Activated CD4-positive, alpha-beta memory T cell treated with anti-CD3 and anti-CD28 coated beads for 36 hours (primary cell): ENCODE results near the gene ARFGAP3. TPM values are rescaled to one million over a fixed set of nuclear protein-coding genes. Genes with fewer than 3 reads are reported as not detected.
A peak's percentile ranks its signal among the peaks of the same experiment; 100 is the strongest.

Source experiments
- CTCF ChIA-PET: fragments of 350-600 bp; sonication (Branson Sonifier 250); formaldehyde crosslinking; loops from one replicate; lab custom pipeline; 2021; ENCODE audit warnings: antibody characterized with exemption, inconsistent platforms; lab: Charles Lee
- POLR2A ChIA-PET: fragments of 350-600 bp; sonication (Branson Sonifier 250); formaldehyde crosslinking; loops from one replicate; lab custom pipeline; 2021; ENCODE audit warnings: antibody characterized with exemption; lab: Charles Lee
- DNase-seq: peaks from one replicate; pipeline ENCODE4 v3.0.0-alpha.2; 2020
- H3K27ac Mint-ChIP-seq: one replicate; pipeline ENCODE4 v1.8.0; 2021; ENCODE audit warnings: mixed read lengths
- H3K27me3 Mint-ChIP-seq: one replicate; pipeline ENCODE4 v1.8.0; 2021; ENCODE audit warnings: mixed read lengths
- H3K36me3 Mint-ChIP-seq: one replicate; pipeline ENCODE4 v1.8.0; 2021; ENCODE audit warnings: mixed read lengths
- H3K4me1 Mint-ChIP-seq: one replicate; pipeline ENCODE4 v1.8.0; 2021; ENCODE audit warnings: low read depth, mixed read lengths
- H3K4me3 Mint-ChIP-seq: one replicate; pipeline ENCODE4 v1.8.0; 2021; ENCODE audit warnings: mild to moderate bottlenecking, mixed read lengths
- H3K9me3 Mint-ChIP-seq: one replicate; pipeline ENCODE4 v1.8.0; 2021; ENCODE audit warnings: mixed read lengths
- intact Hi-C: fragments of 100-400 bp; cut with micrococcal nuclease; formaldehyde crosslinking; loops from one replicate; pipeline ENCODE4 v1.15.1; 2023
- total RNA-seq, 2 experiments: library from RNA; stranded (reverse); gene quantifications; one replicate each; pipeline ENCODE4 v1.2.3, GENCODE V29; 2021

Gene ARFGAP3
- total RNA-seq, 2 experiments from 2014 or later = 40.6 to 45.5 TPM

GRCh38 chr22:42871146-42872050 lies 14.3 kb upstream of the ARFGAP3 start:
- Mint-ChIP-seq H3K27ac (no peak overlapping the region), H3K4me3 (no peak overlapping the region), H3K4me1 (no peaks in the 10 kb centered on the region), H3K9me3 (no peaks in the 10 kb centered on the region), H3K36me3 (peaks cover 3% of the 10 kb centered on the region), H3K27me3 (no peaks in the 10 kb centered on the region)
- no peak for DNase-seq
- intact Hi-C loops = no loop called here
- POLR2A ChIA-PET = no interaction called here
- CTCF ChIA-PET = no interaction called here

GRCh38 chr22:42869888-42870480 lies 12.9 kb upstream of the ARFGAP3 start:
- no peak overlapping the region for H3K27ac Mint-ChIP-seq
- intact Hi-C loops = loop anchor here (5.0 to 10.0 kb wide), 2 partner anchors 85 to 162 kb away; no protein-coding TSS in a partner anchor
- peaks cover 2% of the 10 kb centered on the region for H3K36me3 Mint-ChIP-seq
- ChIA-PET POLR2A (no interaction called here), CTCF (interaction anchor here (1.8 kb wide), 1 partner anchor 220 kb away, joined by 5 read pairs; no protein-coding TSS in a partner anchor)
- no peak for DNase-seq
- peaks cover under 1% of the 10 kb centered on the region for H3K4me1 Mint-ChIP-seq
- H3K27me3 Mint-ChIP-seq = no peaks in the 10 kb centered on the region
- peaks cover 5% of the 10 kb centered on the region for H3K9me3 Mint-ChIP-seq
- H3K4me3 Mint-ChIP-seq = no peak overlapping the region

GRCh38 chr22:42869463-42869862 lies 12.4 kb upstream of the ARFGAP3 start:
- POLR2A ChIA-PET = no interaction called here
- Mint-ChIP-seq H3K36me3 (peaks cover 6% of the 10 kb centered on the region), H3K4me3 (no peak overlapping the region), H3K27ac (no peak overlapping the region), H3K4me1 (peaks cover 4% of the 10 kb centered on the region), H3K27me3 (no peaks in the 10 kb centered on the region), H3K9me3 (peaks cover 9% of the 10 kb centered on the region)
- intact Hi-C loops = loop anchor here (5.0 to 10.0 kb wide), 2 partner anchors 85 to 163 kb away; no protein-coding TSS in a partner anchor
- no peak for DNase-seq
- CTCF ChIA-PET = interaction anchor here (1.8 kb wide), 1 partner anchor 221 kb away, joined by 5 read pairs; no protein-coding TSS in a partner anchor

- Mint-ChIP-seq H3K4me3 (no peak overlapping the region), H3K36me3 (peaks cover 6% of the 10 kb centered on the region), H3K27me3 (no peaks in the 10 kb centered on the region), H3K4me1 (peaks cover 5% of the 10 kb centered on the region), H3K9me3 (peaks cover 10% of the 10 kb centered on the region), H3K27ac (no peak overlapping the region)
- intact Hi-C loops = loop anchor here (5.0 to 10.0 kb wide), 2 partner anchors 84 to 164 kb away; no protein-coding TSS in a partner anchor
- no peak for DNase-seq
- POLR2A ChIA-PET = no interaction called here
- CTCF ChIA-PET = interaction anchor here (0.8 to 3.4 kb wide), 6 partner anchors 12 to 221 kb away, joined by 3 to 39 read pairs (median 6); partner anchors contain the start of gene ARFGAP3
Observed at GRCh38 chr22:42868751-42869251, 11.7 kb upstream of the ARFGAP3 start.

GRCh38 chr22:42866100-42866499 lies 9.0 kb upstream of the ARFGAP3 start:
- ChIA-PET CTCF (interaction anchor here (1.0 to 3.4 kb wide), 5 partner anchors 9 to 167 kb away, joined by 3 to 39 read pairs (median 7); partner anchors contain the start of gene ARFGAP3), POLR2A (interaction anchor here (2.1 kb wide), 1 partner anchor 10 kb away, joined by 12 read pairs; no protein-coding TSS in a partner anchor)
- intact Hi-C loops = loop anchor here (5.0 to 10.0 kb wide), 2 partner anchors 81 to 166 kb away; no protein-coding TSS in a partner anchor
- H3K36me3 Mint-ChIP-seq = peaks cover 10% of the 10 kb centered on the region
- H3K27ac Mint-ChIP-seq = no peak overlapping the region
- H3K4me3 Mint-ChIP-seq = no peak overlapping the region
- H3K9me3 Mint-ChIP-seq = peaks cover 20% of the 10 kb centered on the region
- no peaks in the 10 kb centered on the region for H3K27me3 Mint-ChIP-seq
- H3K4me1 Mint-ChIP-seq = peaks cover 16% of the 10 kb centered on the region
- no peak for DNase-seq

- Mint-ChIP-seq H3K9me3 (peaks cover 20% of the 10 kb centered on the region), H3K4me1 (peaks cover 16% of the 10 kb centered on the region), H3K4me3 (no peak overlapping the region), H3K36me3 (peaks cover 10% of the 10 kb centered on the region), H3K27ac (no peak overlapping the region), H3K27me3 (no peaks in the 10 kb centered on the region)
- DNase-seq = no peak
- intact Hi-C loops = loop anchor here (5.0 to 10.0 kb wide), 2 partner anchors 81 to 167 kb away; no protein-coding TSS in a partner anchor
- CTCF ChIA-PET = interaction anchor here (0.6 to 3.4 kb wide), 3 partner anchors 9 to 200 kb away, joined by 3 to 39 read pairs (median 16); partner anchors contain the start of gene ARFGAP3
- POLR2A ChIA-PET = no interaction called here
Observed at GRCh38 chr22:42865536-42865935, 8.5 kb upstream of the ARFGAP3 start.

GRCh38 chr22:42863349-42863961 lies 6.4 kb upstream of the ARFGAP3 start:
- intact Hi-C loops = loop anchor here (2.0 to 10.0 kb wide), 3 partner anchors 69 to 225 kb away; partner anchors contain the start of gene TTLL1

GRCh38 chr22:42862045-42862734 lies 5.1 kb upstream of the ARFGAP3 start:
- CTCF ChIA-PET = no interaction called here
- H3K27ac Mint-ChIP-seq = no peak overlapping the region
- H3K4me1 Mint-ChIP-seq = peaks cover 16% of the 10 kb centered on the region
- POLR2A ChIA-PET = no interaction called here
- peaks cover 10% of the 10 kb centered on the region for H3K36me3 Mint-ChIP-seq
- DNase-seq = no peak
- peaks cover 20% of the 10 kb centered on the region for H3K9me3 Mint-ChIP-seq
- intact Hi-C loops = loop anchor here (2.0 to 10.0 kb wide), 3 partner anchors 70 to 227 kb away; partner anchors contain the start of gene TTLL1
- no peak overlapping the region for H3K4me3 Mint-ChIP-seq
- H3K27me3 Mint-ChIP-seq = no peaks in the 10 kb centered on the region

More at GRCh38 chr22:42863349-42863961, 6.4 kb upstream of the ARFGAP3 start:
- H3K4me1 Mint-ChIP-seq = peaks cover 16% of the 10 kb centered on the region
- no peak overlapping the region for H3K4me3 Mint-ChIP-seq
- peaks cover 20% of the 10 kb centered on the region for H3K9me3 Mint-ChIP-seq
- CTCF ChIA-PET = no interaction called here
- H3K27me3 Mint-ChIP-seq = no peaks in the 10 kb centered on the region
- peak overlapping the region; percentile 65 for H3K27ac Mint-ChIP-seq
- H3K36me3 Mint-ChIP-seq = peaks cover 10% of the 10 kb centered on the region
- POLR2A ChIA-PET = no interaction called here
- peak; percentile 57 for DNase-seq

GRCh38 chr22:42860968-42861367 lies 3.9 kb upstream of the ARFGAP3 start:
- Mint-ChIP-seq H3K4me3 (no peak overlapping the region), H3K27me3 (no peaks in the 10 kb centered on the region), H3K27ac (no peak overlapping the region), H3K9me3 (peaks cover 20% of the 10 kb centered on the region), H3K4me1 (peaks cover 19% of the 10 kb centered on the region), H3K36me3 (peaks cover 10% of the 10 kb centered on the region)
- CTCF ChIA-PET = interaction anchor here (0.6 kb wide), 1 partner anchor 31 kb away, joined by 4 read pairs; no protein-coding TSS in a partner anchor
- DNase-seq = no peak
- intact Hi-C loops = loop anchor here (5.0 to 10.0 kb wide), 2 partner anchors 71 to 76 kb away; no protein-coding TSS in a partner anchor
- POLR2A ChIA-PET = no interaction called here

GRCh38 chr22:42857845-42858481 lies 890 bp upstream of the ARFGAP3 start:
- intact Hi-C loops = loop anchor here (2.0 to 5.0 kb wide), 3 partner anchors 159 to 329 kb away; partner anchors contain the start of genes PACSIN2, POLDIP3 and TTLL12
- ChIA-PET CTCF (interaction anchor here (0.6 to 5.6 kb wide), 5 partner anchors 9 to 330 kb away, joined by 3 to 39 read pairs (median 3); partner anchors contain the start of gene PACSIN2), POLR2A (no interaction called here)
- Mint-ChIP-seq H3K4me3 (no peak overlapping the region), H3K4me1 (peaks cover 12% of the 10 kb centered on the region), H3K9me3 (peaks cover 4% of the 10 kb centered on the region), H3K27ac (no peak overlapping the region), H3K27me3 (no peaks in the 10 kb centered on the region), H3K36me3 (no peaks in the 10 kb centered on the region)
- no peak for DNase-seq
